ENCODE results near the gene POP7.

POP7 gene

GRCh38 chr7:100728196-100728595, 22.3 kb downstream of the POP7 start:
- no peak for DNase-seq

- DNase-seq: no peak
Observed at GRCh38 chr7:100730136-100730800, 24.3 kb downstream of the POP7 start.

- no peak for DNase-seq
Observed at GRCh38 chr7:100731937-100732636, 26.2 kb downstream of the POP7 start.

DNA sequence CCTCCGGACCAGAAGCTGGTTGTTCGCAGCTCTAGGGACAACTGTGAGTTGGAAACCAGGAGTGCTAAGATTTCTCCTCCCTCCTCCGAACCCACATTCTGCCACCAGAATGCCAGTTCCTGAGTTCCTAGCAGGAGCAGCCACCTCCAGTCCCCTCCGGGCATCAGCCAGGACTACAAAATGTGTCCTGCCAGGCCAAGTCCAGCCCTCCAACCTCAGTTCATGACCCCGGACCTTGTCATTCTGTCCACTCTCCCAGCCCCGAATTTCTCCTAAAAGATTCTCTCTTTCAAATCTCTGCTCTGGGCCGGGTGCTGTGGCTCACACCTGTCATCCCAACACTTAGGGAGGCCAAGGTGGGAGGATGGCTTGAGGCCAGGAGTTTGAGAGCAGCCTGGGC, 29.8 kb downstream of the POP7 start:
- no peak for DNase-seq

GRCh38 chr7:100736671-100737070, 30.8 kb downstream of the POP7 start:
- no peak for DNase-seq

- DNase-seq: no peak
Observed at GRCh38 chr7:100739934-100740333, 34.0 kb downstream of the POP7 start.

GRCh38 chr7:100744605-100745004, 38.7 kb downstream of the POP7 start:
- no peak for DNase-seq

DNA sequence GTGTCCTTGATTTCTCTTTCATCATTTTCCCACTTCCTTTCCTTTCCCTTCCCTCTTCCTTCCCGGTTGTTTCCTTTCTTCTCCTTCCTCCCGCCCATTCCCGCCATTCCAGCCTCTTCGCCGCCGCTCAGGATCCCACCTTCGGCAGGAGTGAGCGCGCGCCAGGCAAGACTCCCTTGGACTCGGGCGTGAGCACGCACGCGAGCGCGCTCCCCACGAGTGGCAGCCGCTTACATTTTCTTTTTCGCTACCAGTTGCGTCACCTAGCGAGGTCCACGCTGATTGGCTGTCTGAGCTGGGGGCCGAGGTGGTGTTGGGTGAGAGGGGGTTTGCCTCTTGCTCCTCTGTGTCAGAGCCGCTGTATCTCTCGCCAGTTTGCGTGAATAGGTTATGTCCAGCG, 39.3 kb downstream of the POP7 start:
- DNase-seq: no peak

DNA sequence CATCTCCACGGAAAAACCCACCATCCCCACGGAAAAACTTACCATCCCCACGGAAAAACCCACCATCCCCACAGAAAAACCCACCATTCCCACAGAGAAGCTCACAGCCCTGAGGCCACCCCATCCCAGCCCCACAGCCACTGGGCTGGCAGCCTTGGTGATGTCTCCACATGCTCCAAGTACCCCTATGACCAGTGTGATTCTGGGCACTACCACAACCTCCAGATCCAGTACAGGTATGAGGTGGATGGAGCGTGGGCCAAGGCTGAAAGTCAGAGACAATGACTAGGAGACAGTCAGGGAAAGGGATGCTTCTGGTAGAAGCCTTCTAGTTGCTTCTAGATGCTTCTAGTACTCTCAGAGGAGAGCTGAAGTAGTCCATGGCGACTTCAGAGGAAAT, 47.1 kb downstream of the POP7 start:
- no peak for DNase-seq

GRCh38 chr7:100753750-100754149, 47.8 kb downstream of the POP7 start:
- DNase-seq: no peak

Data from activated CD4-positive, alpha-beta T cell treated with anti-CD3 and anti-CD28 coated beads for 4 hours (primary cell).